Common myeloid progenitor, CD34-positive (primary cell): ENCODE results near the gene RAX2.

Experiments used
- CTCF ChIA-PET: fragments of 350-600 bp; sonication (Branson Sonifier 250); formaldehyde crosslinking; loops from one replicate; lab custom pipeline; 2021; ENCODE audit warnings: antibody characterized with exemption; lab: Charles Lee
- POLR2A ChIA-PET: fragments of 350-600 bp; sonication (Branson Sonifier 250); formaldehyde crosslinking; loops from one replicate; lab custom pipeline; 2021; ENCODE audit warnings: antibody characterized with exemption; lab: Charles Lee
- DNase-seq, 3 donors: peaks; one replicate each; pipeline versions ENCODE4 v3.0.0 to v3.0.0-alpha.2; 2013
- H3K27ac ChIP-seq, 2 experiments: 1 replicate in 1 of 2; 2 replicates in 1 of 2; pipeline ENCODE4 v1.7.0; 2013; ENCODE audit warnings: inconsistent platforms in 2 of 2, low read length in 2 of 2, mild to moderate bottlenecking in 2 of 2, low read depth in 1 of 2, moderate library complexity in 1 of 2; ENCODE audit not compliant: severe bottlenecking in 2 of 2, insufficient read depth in 1 of 2, poor library complexity in 1 of 2
- H3K27me3 ChIP-seq, 5 experiments: replicated peaks in 2 of 5; 1 replicate in 3 of 5; 2 replicates in 2 of 5; pipeline versions ENCODE4 v1.6.1 to v1.7.0; 2013; ENCODE audit warnings: low read length in 4 of 5, mild to moderate bottlenecking in 2 of 5, moderate library complexity in 2 of 5, inconsistent platforms in 1 of 5; ENCODE audit not compliant: insufficient read depth in 5 of 5, control insufficient read depth in 4 of 5
- H3K36me3 ChIP-seq, 4 experiments: 1 replicate in 2 of 4; 2 replicates in 2 of 4; pipeline versions ENCODE4 v1.6.1 to v1.7.0; 2013; ENCODE audit warnings: low read length in 3 of 4, control low read depth in 1 of 4, mild to moderate bottlenecking in 1 of 4; ENCODE audit not compliant: control insufficient read depth in 4 of 4, insufficient read depth in 4 of 4
- H3K4me1 ChIP-seq, 4 experiments: 1 replicate in 3 of 4; 2 replicates in 1 of 4; pipeline versions ENCODE4 v1.6.1 to v1.7.1; 2013; ENCODE audit warnings: low read length in 3 of 4, mild to moderate bottlenecking in 3 of 4, control low read depth in 1 of 4, inconsistent platforms in 1 of 4, moderate library complexity in 1 of 4; ENCODE audit not compliant: control insufficient read depth in 4 of 4, insufficient read depth in 4 of 4; ENCODE audit errors: control extremely low read depth in 1 of 4
- H3K4me3 ChIP-seq, 7 experiments: 1 replicate in 4 of 7; 2 replicates in 3 of 7; pipeline versions ENCODE4 v1.5.1 to v1.7.0; 2013; ENCODE audit warnings: mild to moderate bottlenecking in 7 of 7, low read length in 6 of 7, moderate library complexity in 6 of 7, inconsistent platforms in 2 of 7, low read depth in 2 of 7, control low read depth in 1 of 7; ENCODE audit not compliant: insufficient read depth in 4 of 7, control insufficient read depth in 1 of 7; ENCODE audit errors: extremely low read depth in 1 of 7
- H3K9me3 ChIP-seq, 5 experiments: 1 replicate in 4 of 5; 2 replicates in 1 of 5; pipeline versions ENCODE4 v1.6.1 to v1.7.1; 2013; ENCODE audit warnings: low read length in 4 of 5, mild to moderate bottlenecking in 2 of 5, inconsistent platforms in 1 of 5, low read depth in 1 of 5, moderate library complexity in 1 of 5; ENCODE audit not compliant: control insufficient read depth in 4 of 5, insufficient read depth in 2 of 5; ENCODE audit errors: control extremely low read depth in 1 of 5
- WGBS: methylation state at CpG from one replicate; pipeline ENCODE4 v1.1.5; 2013; ENCODE audit not compliant: insufficient coverage; 5-methylcytosine and 5-hydroxymethylcytosine counted together

The RAX2 gene

GRCh38 chr19:3808420-3809143 lies 36.6 kb upstream of the RAX2 start:
- POLR2A ChIA-PET: no interaction called here
- H3K36me3 ChIP-seq: no peaks in the 10 kb centered on the region
- H3K27me3 ChIP-seq: no peaks in the 10 kb centered on the region
- no peak for DNase-seq
- CTCF ChIA-PET: interaction anchor here (1.2 kb wide), 1 partner anchor 10 kb away, joined by 4 read pairs; no protein-coding TSS in a partner anchor
- no peak overlapping the region for H3K4me3 ChIP-seq
- peaks cover 2 to 56% (median 21%) of the 10 kb centered on the region in 4 experiments for H3K4me1 ChIP-seq
- H3K27ac ChIP-seq: no peak overlapping the region
- WGBS: 97% methylated on average over 30 of the region's 33 CpGs
- no peaks in the 10 kb centered on the region for H3K9me3 ChIP-seq

GRCh38 chr19:3807574-3808354 lies 35.7 kb upstream of the RAX2 start:
- ChIA-PET POLR2A (no interaction called here), CTCF (no interaction called here)
- no peak overlapping the region for H3K4me3 ChIP-seq
- H3K36me3 ChIP-seq: no peaks in the 10 kb centered on the region
- peaks cover 2 to 48% (median 12%) of the 10 kb centered on the region in 4 experiments for H3K4me1 ChIP-seq
- peaks cover 0 to 3% (median 0%) of the 10 kb centered on the region in 5 experiments for H3K27me3 ChIP-seq
- 97% methylated on average over 34 of the region's 35 CpGs for WGBS
- no peaks in the 10 kb centered on the region for H3K9me3 ChIP-seq
- no peak overlapping the region for H3K27ac ChIP-seq
- no peak for DNase-seq

- peaks cover 0 to 42% (median 7%) of the 10 kb centered on the region in 4 experiments for H3K4me1 ChIP-seq
- no peak overlapping the region for H3K27ac ChIP-seq
- 95% methylated on average over 19 of the region's 19 CpGs for WGBS
- peaks cover 0 to 7% (median 0%) of the 10 kb centered on the region in 5 experiments for H3K27me3 ChIP-seq
- ChIA-PET CTCF (interaction anchor here (1.3 kb wide), 1 partner anchor 11 kb away, joined by 3 read pairs; no protein-coding TSS in a partner anchor), POLR2A (no interaction called here)
- H3K4me3 ChIP-seq: no peak overlapping the region
- no peaks in the 10 kb centered on the region for H3K9me3 ChIP-seq
- DNase-seq: no peak
- no peaks in the 10 kb centered on the region for H3K36me3 ChIP-seq
Observed at GRCh38 chr19:3807131-3807480, 35.1 kb upstream of the RAX2 start.

- Histone ChIP-seq H3K4me1 (peaks cover 0 to 40% (median 15%) of the 10 kb centered on the region in 4 experiments), H3K9me3 (no peaks in the 10 kb centered on the region), H3K36me3 (no peaks in the 10 kb centered on the region), H3K27me3 (peaks cover 0 to 19% (median 7%) of the 10 kb centered on the region in 5 experiments), H3K4me3 (no peak overlapping the region), H3K27ac (no peak overlapping the region)
- DNase-seq: no peak
- 94% methylated on average over 22 of the region's 29 CpGs for WGBS
- POLR2A ChIA-PET: no interaction called here
- CTCF ChIA-PET: interaction anchor here (0.7 to 1.3 kb wide), 2 partner anchors 13 to 22 kb away, joined by 3 read pairs; no protein-coding TSS in a partner anchor
Observed at GRCh38 chr19:3805859-3806258, 33.8 kb upstream of the RAX2 start.

GRCh38 chr19:3804429-3804828 lies 32.4 kb upstream of the RAX2 start:
- peaks cover 0 to 28% (median 13%) of the 10 kb centered on the region in 4 experiments for H3K4me1 ChIP-seq
- no peaks in the 10 kb centered on the region for H3K9me3 ChIP-seq
- no peaks in the 10 kb centered on the region for H3K36me3 ChIP-seq
- H3K4me3 ChIP-seq: no peak overlapping the region
- ChIA-PET POLR2A (no interaction called here), CTCF (interaction anchor here (1.4 kb wide), 1 partner anchor 13 kb away, joined by 5 read pairs; no protein-coding TSS in a partner anchor)
- no peak for DNase-seq
- no peak overlapping the region for H3K27ac ChIP-seq
- WGBS: 100% methylated on average over 5 of the region's 13 CpGs
- peaks cover 0 to 25% (median 9%) of the 10 kb centered on the region in 5 experiments for H3K27me3 ChIP-seq

GRCh38 chr19:3803986-3804385 lies 32.0 kb upstream of the RAX2 start:
- WGBS: 89% methylated on average over 4 of the region's 10 CpGs
- ChIA-PET POLR2A (no interaction called here), CTCF (interaction anchor here (1.4 kb wide), 1 partner anchor 14 kb away, joined by 5 read pairs; no protein-coding TSS in a partner anchor)
- Histone ChIP-seq H3K4me3 (no peak overlapping the region), H3K27ac (no peak overlapping the region), H3K27me3 (peaks cover 0 to 25% (median 9%) of the 10 kb centered on the region in 5 experiments), H3K9me3 (no peaks in the 10 kb centered on the region), H3K36me3 (no peaks in the 10 kb centered on the region), H3K4me1 (peaks cover 0 to 26% (median 13%) of the 10 kb centered on the region in 4 experiments)
- no peak for DNase-seq
